Aortic smooth muscle cell (primary cell): ENCODE results near the gene HOXB1. TPM values are rescaled to one million over a fixed set of nuclear protein-coding genes. Genes with fewer than 3 reads are reported as not detected.

Experiments
- total RNA-seq: library from RNA; depleted of rRNA; stranded (reverse); fragments of >200 nt; gene quantifications from 2 replicates; pipeline ENCODE4 v1.2.3, GENCODE V29; 2014

Gene HOXB1
- total RNA-seq, result not detected in 2 replicates

GRCh38 chr17:48530887-48531272, at the start of gene HOXB1:
Gene HOXB1 (minus strand): TSS chr17:48531011. CDS start chr17:48530904, 107 bp downstream.

DNA sequence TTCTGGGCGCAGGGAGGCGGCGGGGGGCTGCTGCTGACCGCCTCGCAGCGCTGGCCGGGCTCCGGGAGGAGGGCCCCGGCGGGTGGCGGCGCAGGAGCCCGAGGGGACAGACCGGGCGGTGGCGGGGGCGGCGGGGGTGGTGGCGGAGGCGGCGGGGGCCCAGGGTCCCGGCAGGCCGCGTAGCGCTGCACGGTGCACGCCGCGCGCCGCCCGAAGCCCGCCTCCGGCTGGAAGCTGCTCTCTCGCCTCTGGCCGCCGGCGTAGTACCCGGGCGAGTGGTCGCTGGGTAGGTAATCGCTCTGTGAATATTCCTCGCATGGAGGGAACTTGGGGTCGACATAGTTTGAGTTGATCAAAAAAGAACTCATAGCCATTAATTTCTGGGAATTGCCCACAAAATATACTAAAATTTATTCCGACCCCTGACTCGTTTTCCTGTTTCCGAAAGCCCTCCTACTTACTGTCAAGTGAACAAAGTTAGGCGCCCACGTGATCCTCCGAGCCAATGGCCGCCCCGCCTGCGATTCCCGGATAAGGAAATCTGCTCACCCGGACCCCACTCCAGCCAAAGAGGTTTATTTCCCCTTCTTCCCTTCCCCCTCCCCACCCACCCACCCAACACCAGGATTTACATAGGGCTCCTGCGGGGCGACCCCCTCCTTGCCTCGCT, 47.3 kb upstream of the HOXB1 start, which contains the start of gene HOXB4:
HOXB4 (minus strand) TSS at position 405 of the 670 bp plus-strand sequence; CDS start at position 374, 31 bp downstream.

DNA sequence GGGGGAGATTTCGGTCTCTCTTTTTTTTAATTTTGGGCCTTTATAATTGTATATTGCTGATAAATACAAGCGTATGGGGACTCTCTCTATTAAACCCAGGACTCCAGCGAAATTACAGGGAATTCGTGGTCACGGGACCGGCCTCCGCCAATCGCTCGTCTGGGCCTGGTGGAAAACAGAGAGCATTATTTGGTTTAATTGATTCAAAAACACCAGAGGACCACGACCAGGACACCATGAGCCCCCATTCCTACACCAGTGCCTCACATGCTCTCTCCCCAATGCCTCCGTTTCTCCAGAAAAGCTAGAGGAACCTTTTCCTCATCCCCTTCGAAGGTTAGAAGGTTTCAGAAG, 14.2 kb upstream of the HOXB1 start, which contains the start of gene HOXB2:
HOXB2 (minus strand) TSS at position 88 of the 354 bp plus-strand sequence. CDS start 198 bp downstream, outside the sequence.

Other genes with a start within 250 kb of the HOXB1 start
- 0.13 TPM in 1 of 2 replicates, not detected in the other for gene SKAP1, start 100.8 kb downstream of the HOXB1 start, total RNA-seq
- 1.5 and 1.8 TPM in 2 replicates for gene HOXB2, start 14.1 kb upstream of the HOXB1 start, total RNA-seq
- gene HOXB4, start 47.3 kb upstream of the HOXB1 start, total RNA-seq, result 0.06 and 0.26 TPM in 2 replicates
- gene HOXB3, start 59.2 kb upstream of the HOXB1 start, total RNA-seq, result 0.26 and 0.31 TPM in 2 replicates
- gene HOXB5, start 62.8 kb upstream of the HOXB1 start, total RNA-seq, result not detected in 2 replicates
- 0.13 TPM in 1 of 2 replicates, not detected in the other for gene HOXB6, start 74.0 kb upstream of the HOXB1 start, total RNA-seq
- gene HOXB7, start 80.0 kb upstream of the HOXB1 start, total RNA-seq, result not detected in 2 replicates
- not detected in 2 replicates for gene HOXB8, start 84.3 kb upstream of the HOXB1 start, total RNA-seq
- not detected in 2 replicates for gene HOXB9, start 95.3 kb upstream of the HOXB1 start, total RNA-seq
- gene PRAC1, start 191.5 kb upstream of the HOXB1 start, total RNA-seq, result not detected in 2 replicates
- gene PRAC2, start 192.2 kb upstream of the HOXB1 start, total RNA-seq, result not detected in 2 replicates
- not detected in 2 replicates for gene HOXB13, start 197.7 kb upstream of the HOXB1 start, total RNA-seq